ENCODE data around the gene C10orf143. TPM values are rescaled to one million over a fixed set of nuclear protein-coding genes. Genes with fewer than 3 reads are reported as not detected.

Gene C10orf143
- total RNA-seq, 2 experiments from 2014 or later = 4.4 to 5.1 TPM

GRCh38 chr10:130072247-130072646 is 38.4 kb downstream of the C10orf143 start:
- intact Hi-C loops (cut with micrococcal nuclease) = no loop called here
- H3K9me3 Mint-ChIP-seq = peaks cover 6% of the 10 kb centered on the region
- ATAC-seq (no peak), DNase-seq (no peak)
- no peak overlapping the region for H3K27ac Mint-ChIP-seq
- H3K27me3 Mint-ChIP-seq = no peaks in the 10 kb centered on the region
- CTCF ChIA-PET = interaction anchor here (0.6 kb wide), 1 partner anchor 17 kb away, joined by 3 read pairs; no protein-coding TSS in a partner anchor
- H3K4me1 Mint-ChIP-seq (ENCODE audit: low read depth) = no peaks in the 10 kb centered on the region
- peaks cover 33% of the 10 kb centered on the region for H3K36me3 Mint-ChIP-seq (ENCODE audit: low read depth)
- TF ChIP-seq, protein P1, sequence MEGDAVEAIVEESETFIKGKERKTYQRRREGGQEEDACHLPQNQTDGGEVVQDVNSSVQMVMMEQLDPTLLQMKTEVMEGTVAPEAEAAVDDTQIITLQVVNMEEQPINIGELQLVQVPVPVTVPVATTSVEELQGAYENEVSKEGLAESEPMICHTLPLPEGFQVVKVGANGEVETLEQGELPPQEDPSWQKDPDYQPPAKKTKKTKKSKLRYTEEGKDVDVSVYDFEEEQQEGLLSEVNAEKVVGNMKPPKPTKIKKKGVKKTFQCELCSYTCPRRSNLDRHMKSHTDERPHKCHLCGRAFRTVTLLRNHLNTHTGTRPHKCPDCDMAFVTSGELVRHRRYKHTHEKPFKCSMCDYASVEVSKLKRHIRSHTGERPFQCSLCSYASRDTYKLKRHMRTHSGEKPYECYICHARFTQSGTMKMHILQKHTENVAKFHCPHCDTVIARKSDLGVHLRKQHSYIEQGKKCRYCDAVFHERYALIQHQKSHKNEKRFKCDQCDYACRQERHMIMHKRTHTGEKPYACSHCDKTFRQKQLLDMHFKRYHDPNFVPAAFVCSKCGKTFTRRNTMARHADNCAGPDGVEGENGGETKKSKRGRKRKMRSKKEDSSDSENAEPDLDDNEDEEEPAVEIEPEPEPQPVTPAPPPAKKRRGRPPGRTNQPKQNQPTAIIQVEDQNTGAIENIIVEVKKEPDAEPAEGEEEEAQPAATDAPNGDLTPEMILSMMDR (IDR thresholded peaks at IDR 0.05) = no peak
- H3K4me3 Mint-ChIP-seq = no peak overlapping the region
- POLR2A ChIA-PET = no interaction called here

GRCh38 chr10:130067893-130068292 is 42.7 kb downstream of the C10orf143 start:
- DNase-seq (no peak), ATAC-seq (no peak)
- Mint-ChIP-seq H3K27me3 (no peaks in the 10 kb centered on the region), H3K4me1 (ENCODE audit: low read depth) (no peaks in the 10 kb centered on the region), H3K36me3 (ENCODE audit: low read depth) (peaks cover 20% of the 10 kb centered on the region), H3K27ac (no peak overlapping the region), H3K9me3 (peaks cover 4% of the 10 kb centered on the region), H3K4me3 (no peak overlapping the region)
- CTCF ChIA-PET = no interaction called here
- TF ChIP-seq, protein P1 (IDR thresholded peaks at IDR 0.05) = no peak
- intact Hi-C loops (cut with micrococcal nuclease) = no loop called here
- POLR2A ChIA-PET = no interaction called here

- intact Hi-C loops (cut with micrococcal nuclease) = no loop called here
- no peak for ATAC-seq
- TF ChIP-seq, protein P1 (IDR thresholded peaks at IDR 0.05) = no peak
- H3K36me3 Mint-ChIP-seq (ENCODE audit: low read depth) = peaks cover 16% of the 10 kb centered on the region
- H3K27ac Mint-ChIP-seq = no peak overlapping the region
- no peaks in the 10 kb centered on the region for H3K4me1 Mint-ChIP-seq (ENCODE audit: low read depth)
- H3K27me3 Mint-ChIP-seq = no peaks in the 10 kb centered on the region
- DNase-seq = no peak
- no peak overlapping the region for H3K4me3 Mint-ChIP-seq
- no peaks in the 10 kb centered on the region for H3K9me3 Mint-ChIP-seq
- POLR2A ChIA-PET = no interaction called here
- CTCF ChIA-PET = no interaction called here
Measured at GRCh38 chr10:130066743-130067142, 43.9 kb downstream of the C10orf143 start.

DNA sequence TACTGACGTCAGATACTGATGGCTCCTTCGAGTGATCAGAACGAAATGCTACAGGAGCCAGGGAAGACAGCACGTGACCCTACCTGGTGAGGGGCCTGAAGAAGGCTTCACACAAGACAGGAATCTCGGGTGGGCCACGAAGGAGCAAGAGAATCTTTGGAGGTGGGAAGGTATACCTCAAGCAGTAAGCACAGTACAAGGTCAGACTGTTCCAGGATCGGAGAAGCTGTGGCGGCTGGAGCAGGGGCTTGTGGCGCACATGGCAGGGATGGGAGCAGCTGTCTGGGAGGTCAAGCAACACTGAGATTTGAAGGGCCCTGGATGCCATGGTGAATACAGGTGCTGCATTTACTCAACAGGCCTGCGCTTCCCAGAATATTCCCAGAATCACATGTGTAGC is 45.4 kb downstream of the C10orf143 start:
- H3K27ac Mint-ChIP-seq = no peak overlapping the region
- no peak for DNase-seq
- CTCF ChIA-PET = no interaction called here

GRCh38 chr10:130064783-130065182 is 45.8 kb downstream of the C10orf143 start:
- H3K36me3 Mint-ChIP-seq (ENCODE audit: low read depth) = peaks cover 16% of the 10 kb centered on the region
- ChIA-PET POLR2A (no interaction called here), CTCF (no interaction called here)
- intact Hi-C loops (cut with micrococcal nuclease) = no loop called here
- H3K4me3 Mint-ChIP-seq = no peak overlapping the region
- H3K27ac Mint-ChIP-seq = no peak overlapping the region
- no peak for ATAC-seq
- no peaks in the 10 kb centered on the region for H3K27me3 Mint-ChIP-seq
- no peaks in the 10 kb centered on the region for H3K4me1 Mint-ChIP-seq (ENCODE audit: low read depth)
- TF ChIP-seq, protein P1 (IDR thresholded peaks at IDR 0.05) = no peak
- H3K9me3 Mint-ChIP-seq = no peaks in the 10 kb centered on the region
- no peak for DNase-seq

More for the DNA sequence above, 45.4 kb downstream of the C10orf143 start:
- POLR2A ChIA-PET = no interaction called here
- H3K4me1 Mint-ChIP-seq (ENCODE audit: low read depth) = no peaks in the 10 kb centered on the region
- H3K9me3 Mint-ChIP-seq = no peaks in the 10 kb centered on the region
- H3K36me3 Mint-ChIP-seq (ENCODE audit: low read depth) = peaks cover 16% of the 10 kb centered on the region
- H3K4me3 Mint-ChIP-seq = no peak overlapping the region
- intact Hi-C loops (cut with micrococcal nuclease) = no loop called here
- TF ChIP-seq, protein P1 (IDR thresholded peaks at IDR 0.05) = no peak
- ATAC-seq = no peak
- no peaks in the 10 kb centered on the region for H3K27me3 Mint-ChIP-seq
